ENCODE data around the gene CCNF.

GRCh38 chr16:2487517-2487842 lies 58.2 kb downstream of the CCNF start:
- no peak for TF ChIP-seq CTCF (conservative IDR thresholded peaks at IDR 0.05; ENCODE audit: low read depth, low read length)
- TF ChIP-seq EZH2 (IDR thresholded peaks at IDR 0.05; ENCODE audit: borderline replicate concordance, low read depth, low read length, poor library complexity, severe bottlenecking): no peak

Measured in A673 (cell line).